Measurements from ENCODE around the gene TTC12.

TTC12 gene

GRCh38 chr11:113410414-113411135 lies 96.2 kb downstream of the TTC12 start:
- no peak overlapping the region for H3K27ac ChIP-seq
- no peaks in the 10 kb centered on the region for H4K20me1 ChIP-seq
- TF ChIP-seq Cebpa-rat (IDR thresholded peaks at IDR 0.05): no peak
- H3K9me3 ChIP-seq: no peaks in the 10 kb centered on the region
- no peak overlapping the region for H3K4me3 ChIP-seq
- H3K36me3 ChIP-seq: no peaks in the 10 kb centered on the region
- no peaks in the 10 kb centered on the region for H3K27me3 ChIP-seq
- H3K4me2 ChIP-seq: no peak overlapping the region
- H3K4me1 ChIP-seq: peaks cover 6% of the 10 kb centered on the region
- no peak overlapping the region for H3K9ac ChIP-seq

- Histone ChIP-seq H4K20me1 (no peaks in the 10 kb centered on the region), H3K4me1 (peaks cover 6% of the 10 kb centered on the region), H3K4me3 (no peak overlapping the region), H3K9me3 (no peaks in the 10 kb centered on the region), H3K9ac (no peak overlapping the region), H3K4me2 (no peak overlapping the region), H3K27ac (no peak overlapping the region), H3K27me3 (no peaks in the 10 kb centered on the region), H3K36me3 (no peaks in the 10 kb centered on the region)
- no peak for TF ChIP-seq Cebpa-rat (IDR thresholded peaks at IDR 0.05)
These were observed 97.2 kb downstream of the TTC12 start for GRCh38 chr11:113411536-113411935.

- H3K27ac ChIP-seq: no peak overlapping the region
- TF ChIP-seq Cebpa-rat (IDR thresholded peaks at IDR 0.05): no peak
- H3K4me2 ChIP-seq: no peak overlapping the region
- H3K4me3 ChIP-seq: no peak overlapping the region
- H4K20me1 ChIP-seq: no peaks in the 10 kb centered on the region
- no peak overlapping the region for H3K9ac ChIP-seq
- H3K9me3 ChIP-seq: no peaks in the 10 kb centered on the region
- H3K4me1 ChIP-seq: peaks cover 6% of the 10 kb centered on the region
- H3K27me3 ChIP-seq: no peaks in the 10 kb centered on the region
- H3K36me3 ChIP-seq: no peaks in the 10 kb centered on the region
These were observed 98.3 kb downstream of the TTC12 start for GRCh38 chr11:113412675-113413074.

- Histone ChIP-seq H3K9ac (no peak overlapping the region), H3K4me3 (no peak overlapping the region), H3K4me1 (peaks cover 14% of the 10 kb centered on the region), H3K27me3 (no peaks in the 10 kb centered on the region), H3K9me3 (no peaks in the 10 kb centered on the region), H3K27ac (no peak overlapping the region), H3K4me2 (no peak overlapping the region), H3K36me3 (no peaks in the 10 kb centered on the region), H4K20me1 (no peaks in the 10 kb centered on the region)
- no peak for TF ChIP-seq Cebpa-rat (IDR thresholded peaks at IDR 0.05)
These were observed 101.0 kb downstream of the TTC12 start for GRCh38 chr11:113415343-113415742.
